ENCODE measurements around the gene MMP28.

GRCh38 chr17:35775039-35775438, 20.4 kb downstream of the MMP28 start:
- TF ChIP-seq POLR2A (IDR thresholded peaks at IDR 0.05) (no peak), CTCF (IDR thresholded peaks at IDR 0.05) (no peak)
